Left lung (tissue), 10 donors: Measurements from ENCODE around the gene PRLR. TPM values are rescaled to one million over a fixed set of nuclear protein-coding genes. Genes with fewer than 3 reads are reported as not detected.
"Not testable (repeated sequence)": the region's sequence is repeated elsewhere in the genome, so short reads cannot be mapped to it uniquely, and the experiment has no call there.

ENCODE experiments used
- ATAC-seq: fragments of 200-7000 bp; cut with Tn5 transposase; one replicate; pipeline ENCODE4 v1.9.1; 2020; ENCODE audit warnings: moderate library complexity
- DNase-seq, 4 donors: peaks; one replicate each; pipeline ENCODE4 v3.0.0-alpha.2; 2013 to 2020
- H3K27ac ChIP-seq, 2 donors: fragments of 200-600 bp; sonication (generic) in 1 of 2; one replicate each; pipeline versions ENCODE4 v1.5.0 to v1.8.0; 2020 to 2021
- H3K27me3 ChIP-seq, 2 donors: fragments of 200-600 bp; sonication (generic) in 1 of 2; one replicate each; pipeline versions ENCODE4 v1.5.0 to v1.8.0; 2020 to 2021
- H3K36me3 ChIP-seq, 2 donors: fragments of 200-600 bp; sonication (generic) in 1 of 2; one replicate each; pipeline versions ENCODE4 v1.5.0 to v1.8.0; 2020 to 2021
- H3K4me1 ChIP-seq, 2 donors: fragments of 200-600 bp; one replicate each; pipeline ENCODE4 v1.8.0; 2021
- H3K4me3 ChIP-seq, 2 donors: fragments of 200-600 bp; sonication (generic) in 1 of 2; one replicate each; pipeline versions ENCODE4 v1.5.0 to v1.8.0; 2020 to 2021; ENCODE audit warnings: mild to moderate bottlenecking in 1 of 2
- H3K9me3 ChIP-seq, 2 donors: fragments of 200-600 bp; sonication (generic) in 1 of 2; one replicate each; pipeline versions ENCODE4 v1.5.0 to v1.8.0; 2020 to 2021
- CTCF ChIP-seq, 2 donors: fragments of 200-600 bp; sonication (generic) in 1 of 2; IDR thresholded peaks; one replicate each; pipeline versions ENCODE4 v1.5.0 to v1.8.0; 2021; ENCODE audit warnings: antibody characterized with exemption in 2 of 2
- intact Hi-C, 2 donors: fragments of 100-400 bp; cut with DNase I; formaldehyde crosslinking; loops; one replicate each; pipeline versions ENCODE4 v1.11.2 to v1.14.2; 2022
- polyA plus RNA-seq, 6 donors: library from polyadenylated mRNA; unstranded; fragments of 120-200 nt; gene quantifications; one replicate each; pipeline ENCODE4 v1.2.1, GENCODE V29; 2013; ENCODE audit not compliant: insufficient read length in 6 of 6
- total RNA-seq, 2 donors: library from RNA; stranded (reverse); fragmentation: NEBNext Ultra II Directional; extraction: Animal tissue kit (Norgen Biotek cat#: 25700); gene quantifications; one replicate each; pipeline ENCODE4 v1.2.1, GENCODE V29; 2021
- donor health status: DM: no; HTN: yes; CAD: no.
- donor health status: DM: no; HTN: no; CAD: no.

The PRLR gene
- total and polyA plus RNA-seq, 8 donors, result 0.84 to 4.1 (median 2.5) TPM

GRCh38 chr5:35248843-35249780, 18.8 kb upstream of the PRLR start:
- Histone ChIP-seq H3K36me3 (no peaks in the 10 kb centered on the region), H3K4me3 (peak overlapping the region in 1 of 2 donors; percentile 8), H3K27me3 (no peaks in the 10 kb centered on the region), H3K9me3 (peaks cover 0 to 17% of the 10 kb centered on the region in 2 donors), H3K27ac (no peak overlapping the region), H3K4me1 (peaks cover 0 to 3% of the 10 kb centered on the region in 2 donors)
- TF ChIP-seq CTCF (IDR thresholded peaks at IDR 0.05), result no peak
- intact Hi-C loops, result no loop called here
- ATAC-seq (no peak), DNase-seq (no peak)

GRCh38 chr5:35247648-35248034, 17.4 kb upstream of the PRLR start:
- Histone ChIP-seq H3K27ac (no peak overlapping the region), H3K36me3 (no peaks in the 10 kb centered on the region), H3K27me3 (no peaks in the 10 kb centered on the region), H3K4me3 (no peak overlapping the region), H3K9me3 (peaks cover 0 to 3% of the 10 kb centered on the region in 2 donors), H3K4me1 (peaks cover 0 to 3% of the 10 kb centered on the region in 2 donors)
- intact Hi-C loops, result no loop called here
- TF ChIP-seq CTCF (IDR thresholded peaks at IDR 0.05), result no peak
- DNase-seq (no peak), ATAC-seq (no peak)

- no peak overlapping the region for H3K27ac ChIP-seq
- H3K4me3 ChIP-seq, result no peak overlapping the region
- TF ChIP-seq CTCF (IDR thresholded peaks at IDR 0.05), result no peak
- H3K4me1 ChIP-seq, result peaks cover 0 to 3% of the 10 kb centered on the region in 2 donors
- DNase-seq (peak in 1 of 4 donors; percentile 51), ATAC-seq (no peak)
- H3K36me3 ChIP-seq, result no peaks in the 10 kb centered on the region
- H3K27me3 ChIP-seq, result no peaks in the 10 kb centered on the region
- H3K9me3 ChIP-seq, result no peaks in the 10 kb centered on the region
- intact Hi-C loops, result no loop called here
Observed at GRCh38 chr5:35246900-35247647, 16.8 kb upstream of the PRLR start.

GRCh38 chr5:35246411-35246810, 16.1 kb upstream of the PRLR start:
- ATAC-seq (no peak), DNase-seq (no peak)
- Histone ChIP-seq H3K27me3 (no peaks in the 10 kb centered on the region), H3K4me1 (peaks cover 0 to 3% of the 10 kb centered on the region in 2 donors), H3K27ac (no peak overlapping the region), H3K9me3 (no peaks in the 10 kb centered on the region), H3K4me3 (no peak overlapping the region), H3K36me3 (no peaks in the 10 kb centered on the region)
- no peak for TF ChIP-seq CTCF (IDR thresholded peaks at IDR 0.05)
- intact Hi-C loops, result no loop called here

- H3K4me1 ChIP-seq, H3K27ac ChIP-seq, H3K27me3 ChIP-seq, H3K36me3 ChIP-seq, DNase-seq, intact Hi-C loops, ATAC-seq, H3K9me3 ChIP-seq, H3K4me3 ChIP-seq: not testable (repeated sequence)
Observed at GRCh38 chr5:35245371-35245770, 15.1 kb upstream of the PRLR start.
